Measurements from ENCODE around the gene BTBD16. TPM values are rescaled to one million over a fixed set of nuclear protein-coding genes. Genes with fewer than 3 reads are reported as not detected.

BTBD16 gene
- total RNA-seq (not detected), polyA plus RNA-seq (not detected), total RNA-seq (0 reads per million in 6 experiments)

DNA sequence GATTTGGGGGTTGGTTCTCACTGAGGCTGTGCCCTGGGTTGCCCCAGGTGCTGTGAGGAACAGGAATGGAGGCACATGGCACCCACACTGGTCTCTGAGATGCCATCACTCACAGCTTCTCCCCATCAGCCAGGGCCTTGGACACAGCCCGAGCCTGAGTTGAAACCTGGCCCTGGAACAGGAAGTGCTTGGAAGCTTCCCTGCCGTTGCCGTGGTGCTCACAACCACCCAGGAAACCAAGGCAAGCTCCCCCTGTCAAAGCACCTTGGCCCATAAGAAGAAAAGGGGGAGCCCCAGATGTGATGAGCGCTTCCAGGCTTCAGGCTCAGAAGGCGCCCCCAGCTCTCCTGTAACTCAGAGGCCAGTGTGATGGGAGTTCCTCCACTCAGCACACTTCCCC, at the start of gene BTBD16:
Gene BTBD16 (plus strand): TSS at position 221 of the 400 bp plus-strand sequence. CDS start 3,786 bp downstream, outside the sequence.
- Mint-ChIP-seq H3K4me1 (peaks cover 0 to 4% (median 0%) of the 10 kb centered on the region in 4 donors), H3K27me3 (peaks cover 11 to 41% (median 22%) of the 10 kb centered on the region in 5 donors)

DNA sequence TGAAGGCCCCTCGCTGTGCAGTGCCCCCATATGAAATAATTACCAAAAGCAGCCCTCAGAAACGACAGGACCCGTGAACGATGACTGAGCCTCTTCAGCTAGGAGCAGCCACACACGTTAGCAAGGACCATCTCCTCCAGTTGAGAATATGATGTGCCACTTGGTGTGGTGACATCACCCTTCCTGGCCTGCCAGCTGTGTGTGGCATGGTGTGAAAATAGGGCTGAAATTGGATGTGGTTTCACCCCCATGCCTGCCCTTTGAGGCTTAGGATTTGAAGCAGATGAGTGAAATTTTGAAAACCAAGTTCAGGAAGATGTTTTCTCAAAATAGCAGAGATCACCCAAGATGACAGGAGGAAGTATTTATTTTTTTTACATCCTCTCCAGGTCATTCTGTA, 49.1 kb upstream of the BTBD16 start:
- no peak overlapping the region for H3K27ac Mint-ChIP-seq
- ATAC-seq (no peak), DNase-seq (no peak)
- H3K4me3 Mint-ChIP-seq: no peak overlapping the region
- POLR2A ChIA-PET: no interaction called here
- H3K27me3 Mint-ChIP-seq: peaks cover 6 to 34% (median 13%) of the 10 kb centered on the region in 5 donors
- no peaks in the 10 kb centered on the region for H3K9me3 Mint-ChIP-seq
- H3K36me3 Mint-ChIP-seq: no peaks in the 10 kb centered on the region
- H3K4me1 Mint-ChIP-seq: no peaks in the 10 kb centered on the region

More for the DNA sequence above, at the start of gene BTBD16:
- no peak for ATAC-seq
- Mint-ChIP-seq H3K4me3 (no peak within 1 kb of the TSS), H3K36me3 (no peaks in the 10 kb centered on the region), H3K27ac (no peak within 1 kb of the TSS), H3K9me3 (no peaks in the 10 kb centered on the region)
- POLR2A ChIA-PET: no interaction called here
- DNase-seq: no peak

DNA sequence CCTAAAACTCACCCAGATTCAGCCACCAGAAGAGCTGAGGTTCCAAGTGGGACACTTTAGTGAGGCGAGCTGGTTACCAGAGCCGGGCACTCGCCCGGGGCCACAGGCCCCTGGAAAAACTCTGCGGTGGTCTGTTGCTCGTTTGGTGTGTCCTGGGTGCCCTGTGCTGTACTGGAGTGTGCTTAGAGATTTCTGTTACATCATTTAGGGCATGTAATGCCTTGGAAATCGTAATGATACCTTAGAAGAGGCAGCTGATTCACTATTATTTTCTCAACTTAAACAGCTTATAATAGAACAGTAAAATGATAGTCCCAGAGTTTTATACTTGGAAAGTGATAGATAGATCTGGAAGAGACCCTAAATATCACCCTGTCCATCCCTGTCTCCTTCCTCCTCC, 48.5 kb upstream of the BTBD16 start:
- H3K27me3 Mint-ChIP-seq: peaks cover 6 to 41% (median 14%) of the 10 kb centered on the region in 5 donors
- no peaks in the 10 kb centered on the region for H3K9me3 Mint-ChIP-seq
- H3K4me1 Mint-ChIP-seq: no peaks in the 10 kb centered on the region
- no peak overlapping the region for H3K27ac Mint-ChIP-seq
- DNase-seq (no peak), ATAC-seq (no peak)
- POLR2A ChIA-PET: no interaction called here
- no peaks in the 10 kb centered on the region for H3K36me3 Mint-ChIP-seq
- H3K4me3 Mint-ChIP-seq: no peak overlapping the region

DNA sequence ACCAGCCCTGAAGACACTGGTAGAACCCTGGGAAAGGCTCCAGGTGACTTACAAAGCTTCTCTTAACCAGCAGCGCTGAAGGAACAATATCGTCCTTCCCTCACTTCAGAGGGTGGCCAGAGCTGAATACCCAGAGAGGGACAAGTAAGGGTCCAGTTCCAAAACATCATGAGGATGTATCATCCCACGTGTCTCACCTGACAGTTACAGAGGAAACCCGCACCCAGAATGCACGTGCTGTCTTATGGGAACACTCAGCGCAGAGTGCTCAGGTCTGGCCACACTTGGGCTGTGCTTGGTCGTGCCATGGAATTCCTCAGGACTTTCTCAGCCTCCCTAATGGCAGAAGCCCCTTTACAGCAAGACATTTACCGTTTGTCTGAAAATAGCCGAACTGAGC, 46.9 kb upstream of the BTBD16 start:
- Mint-ChIP-seq H3K36me3 (no peaks in the 10 kb centered on the region), H3K4me1 (no peaks in the 10 kb centered on the region), H3K9me3 (no peaks in the 10 kb centered on the region), H3K4me3 (no peak overlapping the region), H3K27me3 (peaks cover 3 to 36% (median 14%) of the 10 kb centered on the region in 5 donors), H3K27ac (no peak overlapping the region)
- DNase-seq: no peak
- ATAC-seq: no peak
- POLR2A ChIA-PET: no interaction called here

DNA sequence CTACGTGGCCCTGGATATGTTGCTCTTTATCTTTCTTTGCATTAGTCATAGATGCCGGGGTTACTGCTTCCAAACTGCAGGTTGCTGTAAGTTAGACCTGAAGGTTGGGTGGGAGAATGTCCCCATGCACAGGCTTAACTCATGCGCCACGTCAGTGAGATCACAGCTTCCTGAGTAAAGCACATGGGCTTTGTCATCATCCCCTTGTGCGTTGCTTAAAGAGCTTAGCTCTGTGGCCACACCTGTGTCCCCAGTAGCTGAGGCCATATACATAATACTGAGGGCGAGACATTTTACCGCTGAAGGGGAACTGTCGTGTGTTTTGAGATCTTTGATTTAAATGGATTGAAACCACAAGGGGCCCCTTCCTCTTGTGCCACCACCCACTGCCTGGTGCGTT, 45.8 kb upstream of the BTBD16 start:
- ATAC-seq (no peak), DNase-seq (no peak)
- POLR2A ChIA-PET: no interaction called here
- Mint-ChIP-seq H3K27me3 (peaks cover 3 to 32% (median 12%) of the 10 kb centered on the region in 5 donors), H3K9me3 (no peaks in the 10 kb centered on the region), H3K27ac (no peak overlapping the region), H3K4me1 (no peaks in the 10 kb centered on the region), H3K36me3 (no peaks in the 10 kb centered on the region), H3K4me3 (no peak overlapping the region)

DNA sequence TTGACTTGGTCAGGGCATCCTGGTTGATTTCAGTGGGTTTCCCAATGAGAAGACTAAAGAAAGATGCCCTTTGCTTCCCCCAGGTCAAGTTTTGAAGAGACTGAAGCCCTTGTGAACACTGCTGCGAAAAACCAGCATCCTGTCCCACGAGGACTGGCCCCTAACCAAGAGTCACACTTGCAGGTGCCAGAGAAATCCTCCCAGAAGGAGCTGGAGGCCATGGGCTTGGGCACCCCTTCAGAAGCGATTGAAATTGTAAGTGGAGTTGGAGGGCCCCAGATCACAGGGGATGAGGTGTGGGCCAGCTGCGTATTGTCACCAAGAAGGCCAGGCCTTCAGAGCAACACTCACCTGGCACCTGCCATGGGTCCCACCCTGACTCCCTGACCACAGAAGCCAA, 43.3 kb upstream of the BTBD16 start:
- ATAC-seq (no peak), DNase-seq (no peak)
- POLR2A ChIA-PET: no interaction called here
- Mint-ChIP-seq H3K27ac (no peak overlapping the region), H3K36me3 (no peaks in the 10 kb centered on the region), H3K4me1 (no peaks in the 10 kb centered on the region), H3K9me3 (no peaks in the 10 kb centered on the region), H3K27me3 (peaks cover 3 to 42% (median 12%) of the 10 kb centered on the region in 5 donors), H3K4me3 (no peak overlapping the region)

DNA sequence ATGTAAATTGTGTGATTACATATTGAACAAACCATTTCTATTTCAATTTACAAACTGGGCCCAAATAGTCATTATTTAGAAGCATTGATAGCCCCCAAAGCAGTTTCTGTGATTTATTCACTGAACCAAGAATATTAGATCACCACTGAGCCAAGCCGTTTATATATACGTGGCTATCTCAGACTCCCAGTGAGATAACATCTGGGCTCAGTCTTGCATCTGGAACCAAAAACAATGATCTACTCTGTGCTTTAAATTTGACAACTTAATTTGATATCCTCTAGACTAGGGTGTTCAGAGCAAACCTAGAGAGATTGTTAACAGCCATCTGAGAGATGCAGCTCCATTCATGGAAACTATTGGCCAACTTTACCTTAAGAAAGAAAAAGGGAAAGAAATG, 41.4 kb upstream of the BTBD16 start:
- POLR2A ChIA-PET: no interaction called here
- Mint-ChIP-seq H3K9me3 (no peaks in the 10 kb centered on the region), H3K27me3 (peaks cover 2 to 44% (median 12%) of the 10 kb centered on the region in 5 donors), H3K27ac (no peak overlapping the region), H3K36me3 (no peaks in the 10 kb centered on the region), H3K4me1 (no peaks in the 10 kb centered on the region), H3K4me3 (no peak overlapping the region)
- ATAC-seq (no peak), DNase-seq (no peak)

DNA sequence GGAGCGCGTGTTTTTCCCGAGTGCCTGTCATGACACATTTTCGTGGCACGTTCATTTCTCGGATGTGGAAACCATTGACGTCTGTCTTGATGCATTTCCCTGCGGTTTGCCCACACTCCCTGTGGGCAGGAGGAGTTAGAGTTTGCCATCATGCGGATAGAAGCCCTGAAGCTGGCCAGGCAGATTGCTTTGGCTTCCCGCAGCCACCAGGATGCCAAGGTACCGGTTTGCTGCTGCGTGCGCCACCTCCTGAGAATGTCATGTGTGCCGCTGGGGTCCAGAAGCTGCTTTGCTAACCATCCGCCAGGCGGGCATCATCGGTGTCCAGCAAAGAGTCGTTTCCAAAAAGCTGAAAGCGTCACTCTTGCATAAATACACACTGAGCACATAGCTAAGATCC, 40.9 kb upstream of the BTBD16 start:
- H3K4me3 Mint-ChIP-seq: no peak overlapping the region
- H3K9me3 Mint-ChIP-seq: no peaks in the 10 kb centered on the region
- H3K27ac Mint-ChIP-seq: no peak overlapping the region
- H3K4me1 Mint-ChIP-seq: no peaks in the 10 kb centered on the region
- peaks cover 0 to 41% (median 12%) of the 10 kb centered on the region in 5 donors for H3K27me3 Mint-ChIP-seq
- no peak for ATAC-seq
- no peaks in the 10 kb centered on the region for H3K36me3 Mint-ChIP-seq
- DNase-seq: no peak
- POLR2A ChIA-PET: no interaction called here

DNA sequence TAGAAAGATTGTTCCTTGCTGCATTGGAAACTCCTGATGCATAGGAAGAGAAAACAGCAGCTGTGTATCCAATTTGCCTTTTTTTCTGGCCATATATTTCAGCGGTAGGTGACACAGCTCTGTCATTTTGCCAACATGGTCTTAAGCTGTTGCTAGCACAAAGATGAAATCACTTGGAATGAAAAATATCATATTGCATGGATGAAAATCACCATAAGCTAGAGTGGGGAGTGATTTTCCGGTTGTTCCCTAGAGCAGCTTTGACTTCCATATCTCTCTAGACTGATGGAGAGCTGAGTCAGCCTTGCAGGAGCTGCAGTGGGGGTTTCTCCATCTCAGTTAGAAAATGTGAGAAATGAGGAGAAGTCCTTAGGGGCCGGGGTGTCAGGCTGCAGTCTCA, 38.3 kb upstream of the BTBD16 start:
- ATAC-seq (no peak), DNase-seq (no peak)
- Mint-ChIP-seq H3K4me1 (no peaks in the 10 kb centered on the region), H3K27me3 (peaks cover 0 to 16% (median 2%) of the 10 kb centered on the region in 5 donors), H3K9me3 (no peaks in the 10 kb centered on the region), H3K27ac (no peak overlapping the region), H3K36me3 (no peaks in the 10 kb centered on the region), H3K4me3 (no peak overlapping the region)
- POLR2A ChIA-PET: no interaction called here

DNA sequence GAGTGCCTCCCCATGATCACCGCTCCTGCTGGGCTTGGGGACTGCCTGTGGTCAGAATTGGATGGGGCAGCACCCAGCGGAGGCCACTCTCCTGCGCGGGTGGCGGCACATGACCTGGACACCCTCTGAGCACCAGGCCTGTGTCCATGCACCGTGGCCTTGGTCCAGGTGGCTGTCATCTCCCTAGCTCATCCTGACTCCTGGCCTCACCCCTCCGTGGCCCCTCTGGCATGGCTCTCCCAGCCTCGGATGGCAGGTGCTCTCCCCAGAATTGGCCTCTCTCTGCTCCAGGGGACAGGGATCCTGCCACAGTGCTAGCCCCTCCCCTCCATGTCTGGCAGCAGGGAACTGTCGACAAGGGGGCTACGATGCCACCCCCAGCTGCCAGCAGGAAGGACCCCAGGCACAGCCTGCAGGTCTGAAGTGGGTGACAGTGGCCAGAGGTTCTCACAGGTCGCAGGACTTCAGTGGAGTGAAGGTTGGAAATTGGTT, 37.2 kb upstream of the BTBD16 start:
- no peak for DNase-seq
- H3K4me1 Mint-ChIP-seq: no peaks in the 10 kb centered on the region
- no peak overlapping the region for H3K27ac Mint-ChIP-seq
- peaks cover 0 to 11% (median 0%) of the 10 kb centered on the region in 5 donors for H3K27me3 Mint-ChIP-seq
- H3K4me3 Mint-ChIP-seq: no peak overlapping the region
- no peaks in the 10 kb centered on the region for H3K9me3 Mint-ChIP-seq
- no peak for ATAC-seq
- POLR2A ChIA-PET: no interaction called here
- H3K36me3 Mint-ChIP-seq: no peaks in the 10 kb centered on the region

DNA sequence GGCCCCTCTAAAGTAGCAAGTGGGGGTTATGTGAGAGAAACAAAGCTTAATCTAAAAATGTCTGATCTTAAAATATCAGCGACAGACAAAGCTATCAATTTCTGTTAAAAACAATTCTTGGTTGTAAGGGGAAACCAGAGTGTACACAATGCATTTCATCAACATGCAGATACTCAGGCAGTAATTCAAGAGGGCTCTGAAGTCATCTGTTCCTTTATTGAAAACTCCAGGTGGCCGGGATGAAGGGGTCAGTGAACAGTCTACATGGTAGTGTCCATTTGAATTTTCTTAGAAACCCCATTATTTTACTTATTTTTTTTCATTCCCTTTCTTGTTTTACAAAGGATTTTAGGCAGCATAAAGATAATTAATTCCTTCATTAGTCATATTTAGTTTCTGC, 36.7 kb upstream of the BTBD16 start:
- Mint-ChIP-seq H3K27ac (no peak overlapping the region), H3K9me3 (no peaks in the 10 kb centered on the region), H3K4me3 (no peak overlapping the region), H3K36me3 (no peaks in the 10 kb centered on the region), H3K4me1 (no peaks in the 10 kb centered on the region), H3K27me3 (peaks cover 0 to 11% (median 0%) of the 10 kb centered on the region in 5 donors)
- POLR2A ChIA-PET: no interaction called here
- no peak for DNase-seq
- no peak for ATAC-seq

DNA sequence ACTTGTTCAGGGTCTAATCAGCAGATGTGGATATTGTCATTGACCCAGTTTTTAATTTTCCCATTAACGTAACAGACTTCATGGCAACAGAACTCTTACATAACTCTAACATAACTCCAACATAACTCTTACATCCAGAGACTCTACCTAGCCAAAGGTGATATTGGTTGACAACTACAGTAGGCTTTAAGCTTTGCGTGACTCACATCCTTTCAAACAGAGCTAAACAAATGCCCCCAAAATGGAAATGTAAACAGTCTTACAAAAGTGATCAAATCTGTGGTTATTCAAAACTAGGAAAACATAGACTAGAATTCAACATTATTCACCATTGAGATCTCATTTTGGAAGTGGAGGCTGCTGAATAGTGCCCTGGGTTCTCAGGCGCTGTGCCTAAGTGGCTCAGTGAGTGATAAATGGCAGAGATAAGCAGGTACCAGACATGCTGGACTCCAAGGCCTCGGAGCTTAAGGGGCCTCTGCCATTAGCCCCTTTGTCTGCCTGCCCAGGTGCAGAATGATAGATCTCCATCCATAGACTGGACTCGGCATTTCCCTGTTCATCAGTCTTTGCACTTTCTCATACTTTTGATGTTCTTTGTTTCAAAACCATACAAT, 34.3 kb upstream of the BTBD16 start:
- no peak for DNase-seq
- H3K27me3 Mint-ChIP-seq: peaks cover 0 to 12% (median 0%) of the 10 kb centered on the region in 5 donors
- H3K36me3 Mint-ChIP-seq: no peaks in the 10 kb centered on the region

DNA sequence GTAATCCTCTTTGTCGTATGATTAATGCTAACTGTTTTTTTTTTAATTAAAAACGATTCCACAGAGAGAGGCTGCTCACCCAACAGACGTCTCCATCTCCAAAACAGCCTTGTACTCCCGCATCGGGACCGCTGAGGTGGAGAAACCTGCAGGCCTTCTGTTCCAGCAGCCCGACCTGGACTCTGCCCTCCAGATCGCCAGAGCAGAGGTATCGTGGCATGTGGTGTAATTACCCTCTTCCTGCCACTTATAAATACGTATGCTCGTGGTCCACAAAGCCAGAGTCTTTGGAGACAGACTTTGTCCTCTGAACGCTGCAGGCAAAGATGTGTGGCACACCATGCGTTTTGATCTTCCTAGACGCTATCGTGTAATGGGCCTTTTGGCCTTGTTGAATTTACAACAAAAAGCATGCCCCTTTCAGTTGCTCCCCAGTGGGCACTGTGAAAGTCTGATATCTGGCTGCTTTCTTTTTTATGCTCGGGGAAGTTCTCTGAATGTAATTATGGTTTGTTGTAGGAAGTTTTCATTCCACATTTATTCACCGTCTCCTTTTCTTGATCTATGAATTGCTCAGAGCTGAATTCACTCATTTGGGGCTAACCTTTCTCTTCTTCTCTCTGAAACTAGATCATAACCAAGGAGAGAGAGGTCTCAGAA, 33.6 kb upstream of the BTBD16 start:
- DNase-seq (no peak), ATAC-seq (no peak)
- peaks cover 0 to 12% (median 1%) of the 10 kb centered on the region in 5 donors for H3K27me3 Mint-ChIP-seq
- H3K36me3 Mint-ChIP-seq: no peaks in the 10 kb centered on the region
- POLR2A ChIA-PET: no interaction called here
- H3K4me1 Mint-ChIP-seq: no peaks in the 10 kb centered on the region
- H3K9me3 Mint-ChIP-seq: no peaks in the 10 kb centered on the region
- H3K27ac Mint-ChIP-seq: no peak overlapping the region
- no peak overlapping the region for H3K4me3 Mint-ChIP-seq

More for the DNA sequence above, 34.3 kb upstream of the BTBD16 start:
- POLR2A ChIA-PET: no interaction called here
- no peak for ATAC-seq
- Mint-ChIP-seq H3K9me3 (no peaks in the 10 kb centered on the region), H3K27ac (no peak overlapping the region), H3K4me1 (no peaks in the 10 kb centered on the region), H3K4me3 (no peak overlapping the region)
